GM21447 (cell line): ENCODE measurements around the gene CBFA2T3.
A peak's percentile ranks its signal among the peaks of the same experiment; 100 is the strongest.

Source experiments
- ATAC-seq: cut with Tn5 transposase; IDR thresholded peaks from one replicate; pipeline ENCODE4 v1.9.1; 2021; ENCODE audit not compliant: unreplicated experiment

CBFA2T3 gene

DNA sequence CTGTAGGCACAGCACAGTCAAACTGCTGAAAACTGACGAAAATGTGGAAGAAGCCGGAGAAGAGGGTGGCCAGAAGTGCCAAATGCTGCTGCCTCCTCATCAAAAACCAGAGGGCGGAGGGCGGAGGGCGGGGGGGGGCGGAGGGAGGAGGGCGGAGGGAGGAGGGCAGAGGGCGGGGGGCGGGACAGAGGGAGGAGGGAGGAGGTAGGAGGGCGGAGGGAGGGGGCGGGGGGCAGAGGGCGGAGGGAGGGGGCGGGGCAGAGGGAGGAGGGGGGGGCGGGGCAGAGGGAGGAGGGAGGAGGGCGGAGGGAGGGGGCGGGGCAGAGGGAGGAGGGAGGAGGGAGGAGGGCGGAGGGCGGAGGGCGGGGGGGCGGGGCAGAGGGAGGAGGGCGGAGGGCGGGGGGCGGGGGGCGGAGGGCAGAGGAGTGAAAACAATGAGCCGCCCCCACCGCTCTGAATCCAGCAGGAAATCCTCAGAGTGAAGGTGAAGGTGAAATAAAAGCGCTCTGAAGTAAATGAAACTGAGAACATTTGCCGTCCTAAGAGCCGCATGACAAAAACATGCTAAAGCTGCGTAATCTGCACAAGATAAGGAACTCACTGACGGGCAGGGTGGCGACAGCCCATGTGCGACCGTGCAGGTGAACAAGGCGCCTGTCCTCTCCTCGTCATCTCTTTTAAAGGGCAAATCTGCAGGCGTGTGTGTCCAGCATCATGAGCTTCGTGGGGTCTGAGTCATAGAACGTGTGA is 22.6 kb upstream of the CBFA2T3 start:
- ATAC-seq = no peak

- no peak for ATAC-seq
These were observed 18.9 kb upstream of the CBFA2T3 start for GRCh38 chr16:88995746-88996535.

DNA sequence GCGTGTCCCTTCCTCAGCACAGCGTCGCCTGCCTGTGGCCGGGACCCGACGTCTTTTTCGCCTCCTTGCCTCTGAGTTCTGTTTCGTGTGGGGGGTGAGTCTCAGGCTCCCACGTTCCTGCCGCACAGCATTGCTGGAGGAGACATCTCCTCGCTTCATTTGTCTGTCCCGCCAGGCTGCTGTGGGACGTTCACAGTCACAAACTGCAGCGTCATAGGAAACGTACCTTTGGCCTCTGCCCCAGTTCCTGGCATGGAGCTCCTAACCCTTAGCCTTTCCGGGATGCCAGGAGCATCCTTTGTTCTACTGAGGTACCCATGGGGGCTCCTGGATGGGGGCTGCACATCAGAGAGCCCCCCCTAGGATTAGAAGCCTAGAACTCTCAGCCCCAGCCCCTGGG is 18.2 kb upstream of the CBFA2T3 start:
- no peak for ATAC-seq

DNA sequence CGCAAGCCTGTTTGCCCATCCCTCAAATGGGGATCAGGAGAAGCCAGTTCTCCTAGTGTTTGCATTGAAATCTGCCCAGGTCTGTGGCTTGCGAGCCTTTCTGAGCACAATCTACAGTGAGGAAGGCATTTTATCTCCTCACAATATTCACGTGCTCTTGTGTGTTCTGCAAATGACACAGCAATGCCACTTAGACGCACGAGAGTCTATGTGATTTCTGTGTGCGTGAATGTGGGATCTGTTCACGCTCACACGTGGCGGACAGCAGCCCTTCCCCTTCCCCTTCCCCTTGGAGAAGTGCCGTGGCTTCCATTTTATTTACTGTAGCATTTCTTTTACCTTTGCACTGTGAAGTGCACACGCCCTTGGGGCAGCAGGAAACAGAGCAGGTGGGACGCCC is 17.7 kb upstream of the CBFA2T3 start:
- no peak for ATAC-seq

DNA sequence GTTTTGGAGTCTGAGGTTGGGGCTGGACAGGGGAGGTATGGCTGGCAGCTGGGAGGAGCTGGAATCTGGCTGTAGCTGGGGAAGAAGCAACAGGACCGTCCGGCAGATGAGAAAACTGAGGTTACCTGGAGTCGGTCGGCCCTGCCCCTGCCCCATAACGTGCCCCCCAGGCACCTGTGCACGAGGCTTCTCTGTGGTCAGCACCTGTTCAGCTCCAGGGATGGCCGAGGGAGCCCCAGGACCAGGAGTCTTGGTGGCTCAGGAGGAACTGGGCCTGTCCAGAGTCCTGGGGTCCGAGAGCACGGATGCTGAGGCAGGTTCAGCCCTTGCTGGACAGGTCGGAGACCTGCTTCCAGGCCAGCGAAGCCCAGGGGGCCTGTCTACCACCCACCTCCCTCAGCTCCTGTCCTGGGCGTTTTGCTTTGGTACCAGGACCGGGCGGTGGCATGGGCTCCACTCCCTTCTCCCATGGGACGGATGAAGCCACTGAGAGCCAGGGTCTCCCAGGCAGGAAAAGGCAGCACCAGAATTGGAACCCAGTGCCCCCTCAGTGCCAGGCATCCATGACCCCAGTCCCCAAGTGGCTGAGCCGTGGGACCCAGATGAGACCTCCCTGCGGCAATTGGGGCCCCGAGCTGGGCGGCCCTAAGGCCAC is 17.1 kb upstream of the CBFA2T3 start:
- no peak for ATAC-seq

DNA sequence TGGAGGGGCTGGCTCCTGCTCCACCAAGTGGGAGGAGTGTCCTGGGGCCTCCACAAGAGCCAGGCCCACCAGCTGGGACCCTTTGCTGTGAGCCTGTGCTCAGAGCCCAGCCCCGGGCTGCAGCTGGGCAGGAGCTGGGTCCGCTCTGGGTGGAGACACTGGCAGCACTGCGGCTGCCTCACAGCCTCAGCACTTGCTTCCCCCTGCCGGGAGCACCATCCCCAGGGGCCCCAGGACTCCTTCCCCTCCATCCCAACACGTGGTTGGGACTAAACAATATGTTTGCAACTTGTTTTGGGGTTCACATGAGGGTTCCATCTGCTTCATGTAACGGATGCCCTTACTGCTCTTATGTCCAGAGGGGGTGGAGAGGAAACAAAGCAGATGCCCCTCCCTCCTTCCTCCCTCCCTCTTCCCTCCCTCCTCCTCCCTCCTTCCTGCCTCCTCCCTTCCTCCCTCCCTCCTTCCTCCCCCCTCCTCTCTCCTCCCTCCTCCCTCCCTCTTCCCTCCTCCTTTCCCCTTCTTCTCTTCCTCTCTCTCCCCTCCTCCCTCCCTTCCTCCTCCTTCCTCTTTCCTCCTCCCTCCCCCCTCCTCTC is 16.3 kb upstream of the CBFA2T3 start:
- ATAC-seq = no peak

GRCh38 chr16:88992351-88993165 is 15.6 kb upstream of the CBFA2T3 start:
- ATAC-seq = no peak

GRCh38 chr16:88991813-88992350 is 14.9 kb upstream of the CBFA2T3 start:
- ATAC-seq = no peak

- no peak for ATAC-seq
These were observed 13.0 kb upstream of the CBFA2T3 start for GRCh38 chr16:88989852-88990547.

DNA sequence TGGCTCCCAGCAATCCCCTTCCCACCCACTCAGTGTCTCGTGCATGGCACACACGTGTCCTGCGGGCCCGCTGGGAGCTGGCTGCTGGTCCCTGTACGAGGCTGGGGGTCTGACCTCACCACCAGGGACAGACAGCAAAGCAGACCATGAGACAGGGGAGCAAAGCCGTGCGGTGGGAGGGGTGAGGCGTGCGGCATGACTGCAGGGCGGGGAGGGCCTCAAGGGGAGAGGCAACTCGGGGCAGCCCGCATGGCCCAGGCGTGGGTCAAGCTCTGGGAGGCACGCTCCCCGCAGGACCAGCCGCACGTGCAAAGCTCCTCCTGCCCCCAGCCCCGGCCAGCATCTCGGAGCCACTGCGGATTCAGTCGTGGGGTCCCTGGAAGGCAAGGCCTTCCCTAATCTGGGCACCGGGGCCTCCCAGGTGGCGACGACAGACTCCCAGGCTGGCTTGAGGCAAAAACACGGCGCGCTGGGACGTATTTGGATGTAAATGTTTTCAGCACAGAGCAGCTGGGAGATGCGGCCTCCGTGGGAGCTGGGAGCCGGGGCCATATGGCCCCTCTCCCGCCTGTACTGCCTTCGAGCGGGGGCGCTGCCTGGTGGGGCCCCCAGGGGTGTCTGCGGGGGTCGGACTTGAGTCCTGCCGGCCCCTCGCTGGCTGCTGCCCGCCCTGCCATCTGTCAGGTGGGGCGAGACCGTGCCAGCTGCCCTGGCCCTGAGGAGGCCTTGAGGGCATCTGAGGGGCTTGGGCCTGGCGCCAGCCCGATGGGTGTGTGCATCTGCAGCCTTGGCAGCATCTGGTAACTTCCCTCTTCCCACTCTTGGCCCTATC is 12.2 kb upstream of the CBFA2T3 start:
- ATAC-seq = no peak

GRCh38 chr16:88985521-88985920 is 8.5 kb upstream of the CBFA2T3 start:
- no peak for ATAC-seq

- ATAC-seq = peak; percentile 34
These were observed 7.0 kb upstream of the CBFA2T3 start for GRCh38 chr16:88983771-88984687.

DNA sequence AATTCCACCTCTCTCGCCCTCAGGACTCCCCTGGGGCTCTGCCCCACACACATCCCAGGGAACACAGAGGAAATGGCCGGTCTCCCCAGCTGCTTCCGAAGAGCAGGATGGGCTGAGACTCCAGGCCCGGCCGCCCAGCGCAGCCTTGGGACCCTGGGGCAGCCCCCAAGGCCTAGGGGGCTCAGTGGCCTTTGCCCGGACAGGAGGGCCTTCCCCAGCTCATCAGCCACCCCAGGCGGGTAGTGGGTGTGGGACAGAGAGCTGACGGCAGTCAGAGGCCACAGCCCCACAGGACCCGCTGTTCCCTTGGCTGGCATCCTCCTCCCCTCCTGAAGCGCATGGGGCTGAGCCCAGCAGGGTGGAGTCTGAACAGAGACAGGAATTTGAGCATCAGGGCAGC is 6.2 kb upstream of the CBFA2T3 start:
- peak; percentile 9 for ATAC-seq

DNA sequence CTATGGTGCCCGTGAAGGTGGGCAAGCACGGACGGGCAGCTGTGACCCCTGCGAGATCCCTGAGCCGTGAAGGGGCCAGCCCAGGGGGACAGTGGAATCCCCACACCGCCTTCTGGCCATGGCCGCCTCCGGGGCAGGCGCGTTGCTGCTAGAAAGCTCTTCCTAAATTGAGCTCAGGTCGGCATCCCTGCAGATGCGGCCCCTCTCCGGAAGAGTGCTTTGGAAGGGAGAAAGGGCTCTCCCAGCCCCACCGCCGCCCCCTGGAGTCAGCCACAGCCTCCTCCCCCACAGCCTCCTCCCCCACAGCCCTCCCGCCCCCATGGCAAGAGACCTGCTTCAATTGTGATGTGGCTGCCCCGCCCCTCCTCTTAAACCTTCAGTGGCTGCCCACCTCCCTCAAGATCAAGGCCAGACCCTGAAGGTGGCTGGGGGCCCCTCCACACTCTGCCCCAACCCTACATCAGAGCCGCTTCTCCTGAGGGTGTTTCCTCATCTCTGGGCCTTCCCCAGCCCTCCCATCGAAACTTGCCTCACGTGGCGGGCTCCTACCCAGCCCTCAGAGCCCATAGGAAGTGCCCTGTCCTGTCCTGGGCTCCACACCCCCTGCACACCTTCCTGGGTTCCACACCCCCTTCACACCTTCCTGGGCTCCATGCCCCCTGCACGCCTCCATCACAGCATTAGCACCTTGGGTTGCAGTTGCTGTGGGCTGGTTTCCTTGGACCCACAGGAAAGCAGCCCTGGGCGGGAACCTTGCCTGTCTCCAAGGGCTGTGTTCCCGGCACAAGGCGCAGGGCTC is 5.5 kb upstream of the CBFA2T3 start:
- no peak for ATAC-seq

- no peak for ATAC-seq
These were observed 2.5 kb upstream of the CBFA2T3 start for GRCh38 chr16:88979353-88980015.

GRCh38 chr16:88978608-88979346 is 1.8 kb upstream of the CBFA2T3 start:
- peak; percentile 31 for ATAC-seq
